ENCODE measurements around the gene HOTAIR.

The HOTAIR gene

GRCh38 chr12:54000116-54001114 is 25.7 kb upstream of the HOTAIR start, which contains the start of gene HOXC9:
HOXC9 (plus strand) TSS chr12:54000161; CDS start chr12:54000189, 28 bp downstream.
- peaks cover 99% of the 10 kb centered on the region for H3K27me3 ChIP-seq (ENCODE audit: insufficient read depth, low read length)
- peaks cover 3% of the 10 kb centered on the region for H3K4me1 ChIP-seq (ENCODE audit: insufficient read depth, low read length)
- H3K36me3 ChIP-seq (ENCODE audit: insufficient read depth, low read length): no peaks in the 10 kb centered on the region
- peak within 1 kb of the TSS; percentile 1 for H3K4me3 ChIP-seq (ENCODE audit: low read length)
- H2AFZ ChIP-seq (ENCODE audit: low read depth, low read length): peak within 1 kb of the TSS; percentile 57
- no peaks in the 10 kb centered on the region for H3K9me3 ChIP-seq (ENCODE audit: low read length)

GRCh38 chr12:53999559-54000115 is 24.9 kb upstream of the HOTAIR start:
- H2AFZ ChIP-seq (ENCODE audit: low read depth, low read length): peak overlapping the region; percentile 57
- peaks cover 99% of the 10 kb centered on the region for H3K27me3 ChIP-seq (ENCODE audit: insufficient read depth, low read length)
- H3K4me1 ChIP-seq (ENCODE audit: insufficient read depth, low read length): peaks cover 7% of the 10 kb centered on the region
- H3K36me3 ChIP-seq (ENCODE audit: insufficient read depth, low read length): no peaks in the 10 kb centered on the region
- no peaks in the 10 kb centered on the region for H3K9me3 ChIP-seq (ENCODE audit: low read length)
- H3K4me3 ChIP-seq (ENCODE audit: low read length): no peak overlapping the region

GRCh38 chr12:53998900-53999236 is 24.1 kb upstream of the HOTAIR start:
- peaks cover 99% of the 10 kb centered on the region for H3K27me3 ChIP-seq (ENCODE audit: insufficient read depth, low read length)
- H3K36me3 ChIP-seq (ENCODE audit: insufficient read depth, low read length): no peaks in the 10 kb centered on the region
- no peak overlapping the region for H2AFZ ChIP-seq (ENCODE audit: low read depth, low read length)
- H3K4me1 ChIP-seq (ENCODE audit: insufficient read depth, low read length): peaks cover 7% of the 10 kb centered on the region
- H3K9me3 ChIP-seq (ENCODE audit: low read length): no peaks in the 10 kb centered on the region
- H3K4me3 ChIP-seq (ENCODE audit: low read length): no peak overlapping the region

- Histone ChIP-seq H3K36me3 (ENCODE audit: insufficient read depth, low read length) (no peaks in the 10 kb centered on the region), H2AFZ (ENCODE audit: low read depth, low read length) (no peak overlapping the region), H3K4me3 (ENCODE audit: low read length) (no peak overlapping the region), H3K27me3 (ENCODE audit: insufficient read depth, low read length) (peaks cover 100% of the 10 kb centered on the region), H3K9me3 (ENCODE audit: low read length) (no peaks in the 10 kb centered on the region), H3K4me1 (ENCODE audit: insufficient read depth, low read length) (peaks cover 7% of the 10 kb centered on the region)
Observed at GRCh38 chr12:53998110-53998899, 23.6 kb upstream of the HOTAIR start.

- Histone ChIP-seq H2AFZ (ENCODE audit: low read depth, low read length) (no peak overlapping the region), H3K27me3 (ENCODE audit: insufficient read depth, low read length) (peaks cover 99% of the 10 kb centered on the region), H3K9me3 (ENCODE audit: low read length) (no peaks in the 10 kb centered on the region), H3K4me1 (ENCODE audit: insufficient read depth, low read length) (peaks cover 7% of the 10 kb centered on the region), H3K4me3 (ENCODE audit: low read length) (no peak overlapping the region), H3K36me3 (ENCODE audit: insufficient read depth, low read length) (no peaks in the 10 kb centered on the region)
Observed at GRCh38 chr12:53997204-53998109, 22.7 kb upstream of the HOTAIR start.

- Histone ChIP-seq H2AFZ (ENCODE audit: low read depth, low read length) (no peak overlapping the region), H3K9me3 (ENCODE audit: low read length) (no peaks in the 10 kb centered on the region), H3K4me3 (ENCODE audit: low read length) (no peak overlapping the region), H3K36me3 (ENCODE audit: insufficient read depth, low read length) (no peaks in the 10 kb centered on the region), H3K27me3 (ENCODE audit: insufficient read depth, low read length) (peaks cover 99% of the 10 kb centered on the region), H3K4me1 (ENCODE audit: insufficient read depth, low read length) (peaks cover 7% of the 10 kb centered on the region)
Observed at GRCh38 chr12:53996240-53997203, 21.8 kb upstream of the HOTAIR start.

- Histone ChIP-seq H3K9me3 (ENCODE audit: low read length) (no peaks in the 10 kb centered on the region), H3K4me1 (ENCODE audit: insufficient read depth, low read length) (peaks cover 7% of the 10 kb centered on the region), H3K36me3 (ENCODE audit: insufficient read depth, low read length) (no peaks in the 10 kb centered on the region), H3K27me3 (ENCODE audit: insufficient read depth, low read length) (peaks cover 99% of the 10 kb centered on the region), H2AFZ (ENCODE audit: low read depth, low read length) (peak overlapping the region; percentile 76), H3K4me3 (ENCODE audit: low read length) (peak overlapping the region; percentile 22)
Observed at GRCh38 chr12:53995378-53996239, 20.9 kb upstream of the HOTAIR start.

GRCh38 chr12:53995002-53995377 is 20.2 kb upstream of the HOTAIR start:
- H3K36me3 ChIP-seq (ENCODE audit: insufficient read depth, low read length): no peaks in the 10 kb centered on the region
- H3K27me3 ChIP-seq (ENCODE audit: insufficient read depth, low read length): peaks cover 99% of the 10 kb centered on the region
- H2AFZ ChIP-seq (ENCODE audit: low read depth, low read length): no peak overlapping the region
- H3K4me3 ChIP-seq (ENCODE audit: low read length): no peak overlapping the region
- H3K9me3 ChIP-seq (ENCODE audit: low read length): no peaks in the 10 kb centered on the region
- H3K4me1 ChIP-seq (ENCODE audit: insufficient read depth, low read length): peaks cover 7% of the 10 kb centered on the region

GRCh38 chr12:53994264-53995001 is 19.7 kb upstream of the HOTAIR start:
- Histone ChIP-seq H3K4me1 (ENCODE audit: insufficient read depth, low read length) (peaks cover 7% of the 10 kb centered on the region), H3K27me3 (ENCODE audit: insufficient read depth, low read length) (peaks cover 98% of the 10 kb centered on the region), H2AFZ (ENCODE audit: low read depth, low read length) (no peak overlapping the region), H3K4me3 (ENCODE audit: low read length) (no peak overlapping the region), H3K36me3 (ENCODE audit: insufficient read depth, low read length) (no peaks in the 10 kb centered on the region), H3K9me3 (ENCODE audit: low read length) (no peaks in the 10 kb centered on the region)

GRCh38 chr12:53994009-53994263 is 19.2 kb upstream of the HOTAIR start:
- Histone ChIP-seq H3K36me3 (ENCODE audit: insufficient read depth, low read length) (no peaks in the 10 kb centered on the region), H3K9me3 (ENCODE audit: low read length) (no peaks in the 10 kb centered on the region), H2AFZ (ENCODE audit: low read depth, low read length) (no peak overlapping the region), H3K27me3 (ENCODE audit: insufficient read depth, low read length) (peaks cover 98% of the 10 kb centered on the region), H3K4me1 (ENCODE audit: insufficient read depth, low read length) (peaks cover 7% of the 10 kb centered on the region), H3K4me3 (ENCODE audit: low read length) (no peak overlapping the region)
